Prostate gland (tissue), 2 donors: ENCODE results near the gene MUC2. TPM values are rescaled to one million over a fixed set of nuclear protein-coding genes. Genes with fewer than 3 reads are reported as not detected.

Source experiments
- DNase-seq: peaks from one replicate; pipeline ENCODE4 v3.0.0-alpha.2; 2019; ENCODE audit warnings: low spot score
- H3K27ac ChIP-seq, 2 donors: fragments of 200-600 bp; sonication (generic); 2 replicates each; pipeline ENCODE4 v1.5.1; 2017 to 2019
- H3K27me3 ChIP-seq: fragments of 200-600 bp; sonication (generic); replicated peaks from 2 replicates; pipeline ENCODE4 v1.5.1; 2019; ENCODE audit not compliant: insufficient read depth
- H3K36me3 ChIP-seq, 2 donors: fragments of 200-600 bp; sonication (generic); 1 replicate in 1 of 2; 2 replicates in 1 of 2; pipeline versions ENCODE4 v1.5.1 to v1.8.1; 2017 to 2019
- H3K4me1 ChIP-seq: fragments of 200-600 bp; sonication (generic); replicated peaks from 2 replicates; pipeline ENCODE4 v1.5.1; 2019
- H3K4me3 ChIP-seq, 2 donors: fragments of 200-600 bp; sonication (generic); 2 replicates each; pipeline ENCODE4 v1.5.1; 2017 to 2019
- H3K9me3 ChIP-seq: fragments of 200-600 bp; sonication (generic); 2 replicates; pipeline ENCODE4 v1.5.1; 2017
- CTCF ChIP-seq, 4 experiments: fragments of 200-600 bp in 2 of 4; fragments of 450-650 bp in 2 of 4; sonication (generic) in 2 of 4; IDR thresholded peaks; 1 replicate in 3 of 4; 2 replicates in 1 of 4; pipeline ENCODE4 v1.5.1; 2016 to 2019; ENCODE audit warnings: antibody characterized with exemption in 4 of 4, mild to moderate bottlenecking in 2 of 4, moderate library complexity in 2 of 4
- POLR2A ChIP-seq: fragments of 450-650 bp; IDR thresholded peaks from one replicate; pipeline ENCODE4 v1.6.1; 2016; ENCODE audit warnings: antibody characterized with exemption, mild to moderate bottlenecking
- POLR2AphosphoS5 ChIP-seq: sonication (generic); formaldehyde crosslinking; IDR thresholded peaks from one replicate; pipeline ENCODE4 v1.6.1; 2017; ENCODE audit warnings: antibody characterized with exemption
- WGBS: methylation state at CpG from one replicate; pipeline ENCODE4 v1.1.5; 2018; 5-methylcytosine and 5-hydroxymethylcytosine counted together
- intact Hi-C: fragments of 100-400 bp; cut with DNase I; formaldehyde crosslinking; loops from one replicate; pipeline ENCODE4 v1.14.2; 2022
- total RNA-seq, 2 donors: library from RNA; depleted of rRNA; stranded (reverse); fragments of >200 nt; gene quantifications; one replicate each; pipeline ENCODE4 v1.1.0, GENCODE V29; 2016

The MUC2 gene
- total RNA-seq, 2 donors from 2014 or later = 0.11 TPM; not detected in 1

GRCh38 chr11:1047595-1048156 lies 27.0 kb upstream of the MUC2 start:
- intact Hi-C loops = no loop called here
- no peak for DNase-seq

GRCh38 chr11:1048375-1049070 lies 26.2 kb upstream of the MUC2 start:
- Histone ChIP-seq H3K9me3 (no peaks in the 10 kb centered on the region), H3K27me3 (no peaks in the 10 kb centered on the region), H3K36me3 (no peaks in the 10 kb centered on the region), H3K4me1 (peaks cover 6% of the 10 kb centered on the region), H3K27ac (no peak overlapping the region), H3K4me3 (no peak overlapping the region)
- intact Hi-C loops = no loop called here
- TF ChIP-seq POLR2AphosphoS5 (no peak), POLR2A (no peak), CTCF (IDR thresholded peaks at IDR 0.05) (no peak)
- DNase-seq = no peak
- 76% methylated on average over 25 of the region's 25 CpGs for WGBS

More at GRCh38 chr11:1047595-1048156, 27.0 kb upstream of the MUC2 start:
- no peaks in the 10 kb centered on the region for H3K36me3 ChIP-seq
- H3K9me3 ChIP-seq = no peaks in the 10 kb centered on the region
- H3K27ac ChIP-seq = no peak overlapping the region
- WGBS = 69% methylated on average over 22 of the region's 22 CpGs
- TF ChIP-seq CTCF (IDR thresholded peaks at IDR 0.05) (no peak), POLR2A (no peak), POLR2AphosphoS5 (no peak)
- peaks cover 3% of the 10 kb centered on the region for H3K4me1 ChIP-seq
- no peaks in the 10 kb centered on the region for H3K27me3 ChIP-seq
- H3K4me3 ChIP-seq = no peak overlapping the region

- intact Hi-C loops = no loop called here
- Histone ChIP-seq H3K27me3 (no peaks in the 10 kb centered on the region), H3K4me3 (no peak overlapping the region), H3K4me1 (peaks cover 10% of the 10 kb centered on the region), H3K36me3 (no peaks in the 10 kb centered on the region), H3K9me3 (no peaks in the 10 kb centered on the region), H3K27ac (no peak overlapping the region)
- 67% methylated on average over 6 of the region's 6 CpGs for WGBS
- no peak for TF ChIP-seq POLR2A
- no peak for TF ChIP-seq CTCF (IDR thresholded peaks at IDR 0.05)
- no peak for TF ChIP-seq POLR2AphosphoS5
- DNase-seq = no peak
Measured at GRCh38 chr11:1049071-1049405, 25.6 kb upstream of the MUC2 start.

- TF ChIP-seq CTCF (IDR thresholded peaks at IDR 0.05) (no peak), POLR2A (no peak), POLR2AphosphoS5 (peak; percentile 58)
- Histone ChIP-seq H3K36me3 (no peaks in the 10 kb centered on the region), H3K27me3 (no peaks in the 10 kb centered on the region), H3K9me3 (no peaks in the 10 kb centered on the region), H3K4me1 (peaks cover 14% of the 10 kb centered on the region), H3K4me3 (no peak overlapping the region), H3K27ac (no peak overlapping the region)
- DNase-seq = peak; percentile 68
- intact Hi-C loops = no loop called here
- 23% methylated on average over 13 of the region's 13 CpGs for WGBS
Measured at GRCh38 chr11:1049431-1049891, 25.2 kb upstream of the MUC2 start.
